Pancreas (tissue), 10 donors: Measurements from ENCODE around the gene PGM5. TPM values are rescaled to one million over a fixed set of nuclear protein-coding genes. Genes with fewer than 3 reads are reported as not detected.
"Not testable (repeated sequence)": the region's sequence is repeated elsewhere in the genome, so short reads cannot be mapped to it uniquely, and the experiment has no call there.

Experiments used
- ATAC-seq, 4 donors: fragments of 200-7000 bp; cut with Tn5 transposase; one replicate each; pipeline versions ENCODE4 v1.8.0 to v1.9.1; 2020; ENCODE audit warnings: mild to moderate bottlenecking in 4 of 4, moderate library complexity in 4 of 4
- DNase-seq, 6 donors: peaks; one replicate each; pipeline ENCODE4 v3.0.0-alpha.2; 2020
- FAIRE-seq: peaks from 2 replicates; lab custom pipeline; 2012; peaks lifted over from hg19 to GRCh38; lab: Jason Lieb, UNC
- H3K27ac ChIP-seq, 4 donors: fragments of 200-600 bp; sonication (generic); 1 replicate in 3 of 4; 2 replicates in 1 of 4; pipeline versions ENCODE4 v1.5.0 to v1.8.0; 2020
- H3K27me3 ChIP-seq, 4 donors: fragments of 200-600 bp; one replicate each; pipeline ENCODE4 v1.8.0; 2021
- H3K36me3 ChIP-seq, 3 donors: fragments of 200-600 bp; sonication (generic) in 1 of 3; one replicate each; pipeline versions ENCODE4 v1.5.0 to v1.8.0; 2020 to 2021
- H3K4me1 ChIP-seq, 3 donors: fragments of 200-600 bp; one replicate each; pipeline ENCODE4 v1.8.0; 2021
- H3K4me3 ChIP-seq, 4 donors: fragments of 200-600 bp; sonication (generic) in 2 of 4; one replicate each; pipeline versions ENCODE4 v1.5.0 to v1.8.0; 2020 to 2021
- H3K9me3 ChIP-seq, 4 donors: fragments of 200-600 bp; one replicate each; pipeline ENCODE4 v1.8.0; 2021
- WGBS, 2 donors: extraction: QIAGEN DNeasy Blood & Tissue Kit; methylation state at CpG; one replicate each; pipeline ENCODE4 v1.1.7; 2013; 5-methylcytosine and 5-hydroxymethylcytosine counted together
- intact Hi-C, 3 donors: fragments of 100-400 bp; cut with DNase I; formaldehyde crosslinking; loops; one replicate each; pipeline versions ENCODE4 v1.11.1 to v1.14.2; 2022
- polyA plus RNA-seq, 2 donors: library from polyadenylated mRNA; stranded (reverse); fragments of 200-250 nt; gene quantifications; one replicate each; pipeline ENCODE4 v1.2.3, GENCODE V29; 2013
- total RNA-seq, 6 donors: library from RNA; stranded (reverse); fragmentation: NEBNext Ultra II Directional in 4 of 6; extraction: Animal tissue kit (Norgen Biotek cat#: 25700) in 4 of 6; gene quantifications; one replicate each; pipeline versions ENCODE4 v1.2.1 to v1.2.4, GENCODE V29; 2021 to 2023
- donor health status: healthy with polysubstance abuse.
- donor health status: DM: no; HTN: no; CAD: no; lungs with moderate emphysema.
- donor health status: DM: no; HTN: no; CAD: no.
- donor health status: control.
- donor health status: control.
- donor health status: Bipolar disorder and iron deficiency.
- donor health status: DM: yes; HTN: yes; CAD: no.
- donor health status: DM: no; HTN: no; CAD: no.
- donor health status: DM: no; HTN: no; CAD: no.
- donor health status: DM: yes; HTN: yes; CAD: no.

Gene PGM5
- total and polyA plus RNA-seq, 8 donors = 1.9 to 4.6 (median 2.3) TPM

- ATAC-seq, FAIRE-seq, H3K36me3 ChIP-seq, intact Hi-C loops, H3K27me3 ChIP-seq, H3K9me3 ChIP-seq, H3K4me3 ChIP-seq, DNase-seq, H3K27ac ChIP-seq, H3K4me1 ChIP-seq: not testable (repeated sequence)
- WGBS, 2 donors = 2 to 22% methylated on average over 1 of the region's 1 CpG
Observed at GRCh38 chr9:68377723-68378122, 21.3 kb downstream of the PGM5 start.

- WGBS, 2 donors = 12 to 42% methylated on average over 1 of the region's 1 CpG
- DNase-seq, FAIRE-seq, H3K27ac ChIP-seq, ATAC-seq, H3K27me3 ChIP-seq, H3K9me3 ChIP-seq, H3K36me3 ChIP-seq, H3K4me1 ChIP-seq, H3K4me3 ChIP-seq, intact Hi-C loops: not testable (repeated sequence)
Observed at GRCh38 chr9:68383894-68384293, 27.5 kb downstream of the PGM5 start.

GRCh38 chr9:68389558-68389957 is 33.1 kb downstream of the PGM5 start:
- intact Hi-C loops, DNase-seq, H3K9me3 ChIP-seq, H3K36me3 ChIP-seq, ATAC-seq, H3K4me1 ChIP-seq, H3K27me3 ChIP-seq, H3K4me3 ChIP-seq, H3K27ac ChIP-seq: not testable (repeated sequence)
- peak; percentile 47 for FAIRE-seq
- 42 to 45% methylated on average over 4 of the region's 4 CpGs for WGBS, 2 donors

- H3K36me3 ChIP-seq, H3K4me1 ChIP-seq, H3K27ac ChIP-seq, H3K4me3 ChIP-seq, H3K9me3 ChIP-seq, H3K27me3 ChIP-seq, intact Hi-C loops, ATAC-seq, DNase-seq: not testable (repeated sequence)
- FAIRE-seq = peak; percentile 61
- 85 to 97% methylated on average over 1 of the region's 1 CpG for WGBS, 2 donors
Observed at GRCh38 chr9:68390737-68391136, 34.3 kb downstream of the PGM5 start.

GRCh38 chr9:68396411-68397094 is 40.1 kb downstream of the PGM5 start:
- H3K36me3 ChIP-seq, H3K4me3 ChIP-seq, H3K4me1 ChIP-seq, H3K27ac ChIP-seq, intact Hi-C loops, DNase-seq, H3K9me3 ChIP-seq, FAIRE-seq, H3K27me3 ChIP-seq, ATAC-seq: not testable (repeated sequence)
- WGBS, 2 donors = 31 to 42% methylated on average over 1 of the region's 1 CpG

GRCh38 chr9:68397095-68397423 is 40.6 kb downstream of the PGM5 start:
- H3K36me3 ChIP-seq, H3K4me1 ChIP-seq, H3K9me3 ChIP-seq, H3K4me3 ChIP-seq, intact Hi-C loops, ATAC-seq, H3K27me3 ChIP-seq, H3K27ac ChIP-seq, DNase-seq: not testable (repeated sequence)
- peak; percentile 17 for FAIRE-seq
- WGBS, 2 donors = 55 to 65% methylated on average over 2 of the region's 2 CpGs

GRCh38 chr9:68397796-68398195 is 41.4 kb downstream of the PGM5 start:
- DNase-seq, H3K27me3 ChIP-seq, H3K4me3 ChIP-seq, H3K9me3 ChIP-seq, H3K4me1 ChIP-seq, H3K36me3 ChIP-seq, FAIRE-seq, ATAC-seq, H3K27ac ChIP-seq, intact Hi-C loops: not testable (repeated sequence)
- WGBS, 2 donors = 28 to 41% methylated on average over 3 of the region's 3 CpGs

GRCh38 chr9:68398324-68398723 is 41.9 kb downstream of the PGM5 start:
- H3K27me3 ChIP-seq, DNase-seq, H3K9me3 ChIP-seq, intact Hi-C loops, FAIRE-seq, H3K27ac ChIP-seq, H3K36me3 ChIP-seq, H3K4me3 ChIP-seq, ATAC-seq, H3K4me1 ChIP-seq: not testable (repeated sequence)
- 52 to 56% methylated on average over 1 of the region's 1 CpG for WGBS, 2 donors

GRCh38 chr9:68404421-68405185 is 48.2 kb downstream of the PGM5 start:
- WGBS, 2 donors = 76 to 83% methylated on average over 3 of the region's 3 CpGs
- ATAC-seq, H3K27me3 ChIP-seq, H3K27ac ChIP-seq, H3K4me3 ChIP-seq, DNase-seq, H3K9me3 ChIP-seq, H3K4me1 ChIP-seq, intact Hi-C loops, H3K36me3 ChIP-seq, FAIRE-seq: not testable (repeated sequence)

- DNase-seq, H3K4me3 ChIP-seq, H3K4me1 ChIP-seq, intact Hi-C loops, ATAC-seq, H3K27me3 ChIP-seq, H3K27ac ChIP-seq, H3K36me3 ChIP-seq, FAIRE-seq, H3K9me3 ChIP-seq: not testable (repeated sequence)
Observed at GRCh38 chr9:68411865-68412264, 55.5 kb downstream of the PGM5 start.

- DNase-seq, intact Hi-C loops, FAIRE-seq, H3K9me3 ChIP-seq, ATAC-seq, H3K4me3 ChIP-seq, H3K36me3 ChIP-seq, H3K4me1 ChIP-seq, H3K27me3 ChIP-seq, H3K27ac ChIP-seq: not testable (repeated sequence)
- 87 to 90% methylated on average over 2 of the region's 2 CpGs for WGBS, 2 donors
Observed at GRCh38 chr9:68412754-68413153, 56.3 kb downstream of the PGM5 start.

GRCh38 chr9:68415065-68415464 is 58.7 kb downstream of the PGM5 start:
- intact Hi-C loops, ATAC-seq: not testable (repeated sequence)

More at GRCh38 chr9:68415065-68415464, 58.7 kb downstream of the PGM5 start:
- not testable (repeated sequence) for H3K27ac ChIP-seq, DNase-seq, FAIRE-seq, H3K36me3 ChIP-seq, H3K9me3 ChIP-seq, H3K27me3 ChIP-seq, H3K4me3 ChIP-seq, H3K4me1 ChIP-seq
- 94 to 100% methylated on average over 1 of the region's 1 CpG for WGBS, 2 donors
